DND-41 (cell line): Measurements from ENCODE around the gene PDE4B.
"Not testable (repeated sequence)": the region's sequence is repeated elsewhere in the genome, so short reads cannot be mapped to it uniquely, and the experiment has no call there.

Source experiments
- CTCF ChIP-seq: IDR thresholded peaks from 2 replicates; pipeline ENCODE4 v1.5.1; 2012; ENCODE audit warnings: borderline replicate concordance, low read length, moderate library complexity, mild to moderate bottlenecking; ENCODE audit not compliant: poor library complexity, severe bottlenecking; ENCODE audit errors: extremely low read depth
- EZH2 ChIP-seq: IDR thresholded peaks from 3 replicates; pipeline ENCODE4 v1.6.1; 2012; ENCODE audit warnings: borderline replicate concordance, low read depth, mild to moderate bottlenecking, moderate library complexity, low read length, inconsistent platforms; ENCODE audit not compliant: severe bottlenecking

GRCh38 chr1:66136423-66136822 lies 343.7 kb downstream of the PDE4B start:
- TF ChIP-seq CTCF, EZH2: not testable (repeated sequence)
